Measurements from ENCODE around the gene SPATA12.

The SPATA12 gene

GRCh38 chr3:57112206-57112605 is 51.7 kb downstream of the SPATA12 start:
- peak; percentile 36 for TF ChIP-seq CTCF (IDR thresholded peaks at IDR 0.05; ENCODE audit: low read depth, low read length, missing control alignments)
- no peak overlapping the region for H3K4me3 ChIP-seq (ENCODE audit: low read depth, low read length)
- no peak for DNase-seq (ENCODE audit: low read depth)
- in situ Hi-C loops (cut with HindIII; ENCODE audit: low sequenced_read_pairs), result no loop called here

GRCh38 chr3:57116501-57116900 is 56.0 kb downstream of the SPATA12 start:
- in situ Hi-C loops (cut with HindIII; ENCODE audit: low sequenced_read_pairs), result no loop called here
- no peak for TF ChIP-seq CTCF (IDR thresholded peaks at IDR 0.05; ENCODE audit: low read depth, low read length, missing control alignments)
- no peak overlapping the region for H3K4me3 ChIP-seq (ENCODE audit: low read depth, low read length)
- no peak for DNase-seq (ENCODE audit: low read depth)

GRCh38 chr3:57118254-57118653 is 57.8 kb downstream of the SPATA12 start:
- in situ Hi-C loops (cut with HindIII; ENCODE audit: low sequenced_read_pairs), result no loop called here
- no peak for DNase-seq (ENCODE audit: low read depth)
- H3K4me3 ChIP-seq (ENCODE audit: low read depth, low read length), result no peak overlapping the region
- TF ChIP-seq CTCF (IDR thresholded peaks at IDR 0.05; ENCODE audit: low read depth, low read length, missing control alignments), result no peak

GRCh38 chr3:57120040-57120439 is 59.6 kb downstream of the SPATA12 start:
- no peak for DNase-seq (ENCODE audit: low read depth)
- no peak overlapping the region for H3K4me3 ChIP-seq (ENCODE audit: low read depth, low read length)
- in situ Hi-C loops (cut with HindIII; ENCODE audit: low sequenced_read_pairs), result no loop called here
- no peak for TF ChIP-seq CTCF (IDR thresholded peaks at IDR 0.05; ENCODE audit: low read depth, low read length, missing control alignments)

GRCh38 chr3:57120451-57121174 is 60.1 kb downstream of the SPATA12 start:
- in situ Hi-C loops (cut with HindIII; ENCODE audit: low sequenced_read_pairs), result no loop called here
- H3K4me3 ChIP-seq (ENCODE audit: low read depth, low read length), result no peak overlapping the region
- TF ChIP-seq CTCF (IDR thresholded peaks at IDR 0.05; ENCODE audit: low read depth, low read length, missing control alignments), result no peak
- DNase-seq (ENCODE audit: low read depth), result no peak

Data from astrocyte of the cerebellum (primary cell).